OCI-LY3 (cell line): Measurements from ENCODE around the gene LCN6.

Experiments used
- H2AFZ ChIP-seq: fragments of 200-600, 300-600 bp; shearing (Covaris generic); 2 replicates; pipeline ENCODE4 v1.6.0; 2014; ENCODE audit warnings: antibody characterized with exemption, low read depth, low read length
- H3K27ac ChIP-seq: fragments of 200-600, 300-600 bp; sonication (generic); 2 replicates; pipeline ENCODE4 v1.5.1; 2014; ENCODE audit warnings: mild to moderate bottlenecking, low read length, moderate library complexity, mixed read lengths
- H3K27me3 ChIP-seq: fragments of 200-600, 300-600 bp; sonication (generic); 2 replicates; pipeline ENCODE4 v1.6.1; 2014; ENCODE audit warnings: low read depth, low read length, mixed read lengths
- H3K36me3 ChIP-seq: fragments of 200-600, 300-600 bp; sonication (generic); replicated peaks from 2 replicates; pipeline ENCODE3; 2014; ENCODE audit warnings: low read depth, low read length, mixed read lengths
- H3K4me1 ChIP-seq: fragments of 300-600, 200-600 bp; sonication (generic); 2 replicates; pipeline ENCODE4 v1.6.1; 2014; ENCODE audit warnings: low read length, mixed read lengths
- H3K4me2 ChIP-seq: fragments of 200-600, 300-600 bp; sonication (generic); 2 replicates; pipeline ENCODE4 v1.6.1; 2014; ENCODE audit warnings: low read length, mixed read lengths
- H3K4me3 ChIP-seq: fragments of 300-600, 200-600 bp; sonication (generic); 2 replicates; pipeline ENCODE4 v1.5.1; 2014; ENCODE audit warnings: antibody characterized with exemption, mild to moderate bottlenecking, low read length, moderate library complexity
- H3K79me2 ChIP-seq: fragments of 300-600, 200-600 bp; shearing (Covaris generic); 2 replicates; pipeline ENCODE4 v1.6.1; 2014; ENCODE audit warnings: mild to moderate bottlenecking, low read length, mixed read lengths
- H3K9ac ChIP-seq: fragments of 300-600, 200-600 bp; shearing (Covaris generic); 2 replicates; pipeline ENCODE4 v1.6.0; 2014; ENCODE audit warnings: mild to moderate bottlenecking, low read length, moderate library complexity
- H3K9me3 ChIP-seq: fragments of 200-600, 300-600 bp; shearing (Covaris generic); 2 replicates; pipeline ENCODE4 v1.6.1; 2014; ENCODE audit warnings: low read length, mixed read lengths; ENCODE audit not compliant: insufficient read depth
- H4K20me1 ChIP-seq: fragments of 200-600, 300-600 bp; sonication (generic); 2 replicates; pipeline ENCODE4 v1.6.1; 2016; ENCODE audit warnings: low read length, mixed read lengths; ENCODE audit not compliant: insufficient read depth
- CTCF ChIP-seq: fragments of 200-600, 300-600 bp; sonication (generic); IDR thresholded peaks from 2 replicates; pipeline ENCODE4 v1.5.1; 2014; ENCODE audit warnings: antibody characterized with exemption, low read length, low read depth
- EZH2phosphoT487 ChIP-seq: fragments of 200-600 bp; shearing (Covaris generic); IDR thresholded peaks from 2 replicates; pipeline ENCODE4 v1.6.1; 2018; ENCODE audit warnings: antibody characterized with exemption, mixed run types, low read depth

Gene LCN6

GRCh38 chr9:136720251-136720897 lies 28.0 kb downstream of the LCN6 start:
- no peak overlapping the region for H3K9ac ChIP-seq
- H4K20me1 ChIP-seq: peaks cover 39% of the 10 kb centered on the region
- no peaks in the 10 kb centered on the region for H3K9me3 ChIP-seq
- H3K27ac ChIP-seq: no peak overlapping the region
- H3K4me2 ChIP-seq: no peak overlapping the region
- H3K79me2 ChIP-seq: peaks cover under 1% of the 10 kb centered on the region
- no peak overlapping the region for H3K4me3 ChIP-seq
- peaks cover 7% of the 10 kb centered on the region; the same call in 1 of the 2 replicates for H3K4me1 ChIP-seq
- peaks cover 20% of the 10 kb centered on the region for H3K36me3 ChIP-seq
- TF ChIP-seq CTCF: no peak
- TF ChIP-seq EZH2phosphoT487: no peak
- H3K27me3 ChIP-seq: no peaks in the 10 kb centered on the region
- no peak overlapping the region for H2AFZ ChIP-seq

GRCh38 chr9:136719195-136719880 lies 29.0 kb downstream of the LCN6 start:
- no peak overlapping the region for H3K9ac ChIP-seq

GRCh38 chr9:136718345-136719194 lies 29.8 kb downstream of the LCN6 start:
- H3K4me2 ChIP-seq: no peak overlapping the region
- H3K9ac ChIP-seq: no peak overlapping the region
- no peaks in the 10 kb centered on the region for H3K27me3 ChIP-seq
- peaks cover 7% of the 10 kb centered on the region; the same call in 1 of the 2 replicates for H3K4me1 ChIP-seq
- no peak overlapping the region for H3K27ac ChIP-seq
- H4K20me1 ChIP-seq: peaks cover 24% of the 10 kb centered on the region; the same call in 1 of the 2 replicates
- no peak overlapping the region for H2AFZ ChIP-seq
- H3K79me2 ChIP-seq: no peaks in the 10 kb centered on the region
- no peaks in the 10 kb centered on the region for H3K9me3 ChIP-seq
- no peak overlapping the region for H3K4me3 ChIP-seq
- H3K36me3 ChIP-seq: peaks cover 9% of the 10 kb centered on the region
- no peak for TF ChIP-seq EZH2phosphoT487
- TF ChIP-seq CTCF: no peak

More at GRCh38 chr9:136719195-136719880, 29.0 kb downstream of the LCN6 start:
- no peak overlapping the region for H3K4me3 ChIP-seq
- no peaks in the 10 kb centered on the region for H3K79me2 ChIP-seq
- no peak overlapping the region for H2AFZ ChIP-seq
- no peak for TF ChIP-seq CTCF
- TF ChIP-seq EZH2phosphoT487: no peak
- peaks cover 32% of the 10 kb centered on the region for H4K20me1 ChIP-seq
- no peaks in the 10 kb centered on the region for H3K9me3 ChIP-seq
- no peak overlapping the region for H3K4me2 ChIP-seq
- H3K27me3 ChIP-seq: no peaks in the 10 kb centered on the region
- peaks cover 17% of the 10 kb centered on the region for H3K36me3 ChIP-seq
- H3K27ac ChIP-seq: no peak overlapping the region
- peaks cover 7% of the 10 kb centered on the region; the same call in 1 of the 2 replicates for H3K4me1 ChIP-seq
